ENCODE results near the gene PTMA.
"Not testable (repeated sequence)": the region's sequence is repeated elsewhere in the genome, so short reads cannot be mapped to it uniquely, and the experiment has no call there.

Gene PTMA, protein sequence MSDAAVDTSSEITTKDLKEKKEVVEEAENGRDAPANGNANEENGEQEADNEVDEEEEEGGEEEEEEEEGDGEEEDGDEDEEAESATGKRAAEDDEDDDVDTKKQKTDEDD

GRCh38 chr2:231707927-231708772 is at the start of gene PTMA:
PTMA (plus strand) TSS chr2:231708525; CDS start chr2:231708707, 182 bp downstream.
- DNase-seq: peak; percentile 96

GRCh38 chr2:231660073-231660472 is 48.3 kb upstream of the PTMA start:
- DNase-seq: not testable (repeated sequence)

GRCh38 chr2:231660860-231661259 is 47.5 kb upstream of the PTMA start:
- no peak for DNase-seq

DNA sequence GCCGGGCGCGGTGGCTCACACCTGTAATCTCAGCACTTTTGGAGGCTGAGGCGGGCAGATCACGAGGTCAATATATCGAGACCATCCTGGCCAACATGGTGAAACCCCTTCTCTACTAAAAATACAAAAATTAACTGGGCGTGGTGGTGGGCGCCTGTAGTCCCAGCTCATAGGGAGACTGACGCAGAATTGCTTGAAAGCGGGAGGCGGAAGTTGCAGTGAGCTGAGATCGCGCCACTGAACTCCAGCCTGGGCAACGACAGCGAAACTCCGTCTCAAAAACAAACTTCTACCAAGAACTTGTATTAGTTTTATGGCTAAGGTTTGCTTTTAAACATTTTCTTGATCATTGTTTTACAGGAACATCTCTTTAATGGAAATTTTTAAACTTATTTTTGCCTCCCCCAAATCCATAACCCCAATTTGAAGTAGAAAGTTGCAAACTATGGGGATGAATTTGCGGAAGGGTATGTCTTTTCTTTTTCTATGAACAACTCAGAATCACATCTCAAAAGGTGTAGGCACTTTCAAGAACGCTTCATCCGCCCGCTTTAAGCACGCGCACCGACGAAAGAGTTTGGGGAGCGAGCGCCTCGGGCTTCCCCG is 46.8 kb upstream of the PTMA start:
- DNase-seq: no peak

GRCh38 chr2:231662028-231662810 is 46.1 kb upstream of the PTMA start:
- peak; percentile 79 for DNase-seq

DNA sequence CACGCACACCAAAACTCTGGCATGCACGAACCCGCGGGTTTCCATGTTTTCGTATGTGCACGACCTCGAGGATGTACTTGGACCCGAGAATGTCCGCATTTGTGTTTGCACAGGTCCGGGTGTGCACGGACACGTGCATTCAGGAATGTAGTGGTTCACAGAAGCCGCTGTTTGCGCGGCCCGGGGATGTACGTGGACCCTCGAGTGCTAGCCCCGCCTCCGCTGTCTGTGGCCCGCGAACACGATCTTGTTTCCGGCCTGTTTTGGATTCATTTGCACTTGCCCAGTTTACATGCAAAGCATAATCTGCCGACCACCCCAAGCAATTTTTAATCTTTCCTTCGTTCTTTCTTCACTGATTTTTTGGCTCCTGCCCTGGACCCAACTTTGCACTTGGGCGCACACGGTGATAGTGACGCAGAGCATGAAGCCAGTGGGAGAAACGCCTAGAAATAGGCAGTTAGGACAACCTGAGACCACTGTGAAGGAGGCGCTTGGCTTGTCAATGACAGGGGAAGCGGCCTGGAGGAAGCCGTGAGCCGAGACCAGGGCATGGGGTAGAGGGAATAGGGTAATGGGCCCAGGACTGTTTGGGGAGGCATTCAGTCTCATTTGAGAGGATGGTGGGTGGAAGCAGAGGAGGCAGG is 45.4 kb upstream of the PTMA start:
- DNase-seq: no peak

DNA sequence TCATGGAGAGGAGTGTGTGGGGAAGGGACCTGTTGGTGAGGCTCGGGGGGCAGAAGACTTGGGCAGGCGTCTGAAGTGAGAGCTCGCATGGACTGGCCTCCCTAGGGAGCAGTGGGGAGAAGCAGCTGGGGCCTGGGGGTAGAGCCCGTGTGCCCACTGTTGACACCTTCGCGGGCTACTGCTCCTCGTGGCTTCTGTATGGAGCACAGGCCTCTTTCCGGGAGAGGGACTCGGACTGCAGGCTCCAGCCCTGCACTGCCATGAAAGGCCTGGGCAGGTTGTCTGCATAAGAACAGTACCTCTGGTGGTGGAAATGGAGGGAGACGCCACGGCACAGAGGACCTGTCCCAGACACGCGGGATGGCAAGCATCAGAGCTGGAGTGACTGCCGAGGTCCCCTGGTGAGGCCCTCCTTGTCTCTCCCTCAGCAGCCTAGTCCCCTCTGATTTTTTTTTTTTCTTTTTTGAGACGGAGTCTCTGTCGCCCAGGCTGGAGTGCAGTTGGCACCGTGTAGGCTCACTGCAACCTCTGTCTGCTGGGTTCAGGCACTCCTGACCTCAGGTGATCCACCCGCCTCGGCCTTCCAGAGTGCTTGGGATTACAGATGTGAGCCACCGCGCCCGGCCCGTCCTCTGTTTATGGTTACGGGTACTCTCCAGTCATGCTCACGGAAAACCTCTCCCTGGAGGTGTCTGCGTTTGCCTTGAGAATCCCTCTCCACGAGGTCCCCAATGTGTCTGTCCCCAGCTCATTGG is 44.7 kb upstream of the PTMA start:
- DNase-seq: no peak

- no peak for DNase-seq
Observed at GRCh38 chr2:231664727-231665126, 43.6 kb upstream of the PTMA start.

DNA sequence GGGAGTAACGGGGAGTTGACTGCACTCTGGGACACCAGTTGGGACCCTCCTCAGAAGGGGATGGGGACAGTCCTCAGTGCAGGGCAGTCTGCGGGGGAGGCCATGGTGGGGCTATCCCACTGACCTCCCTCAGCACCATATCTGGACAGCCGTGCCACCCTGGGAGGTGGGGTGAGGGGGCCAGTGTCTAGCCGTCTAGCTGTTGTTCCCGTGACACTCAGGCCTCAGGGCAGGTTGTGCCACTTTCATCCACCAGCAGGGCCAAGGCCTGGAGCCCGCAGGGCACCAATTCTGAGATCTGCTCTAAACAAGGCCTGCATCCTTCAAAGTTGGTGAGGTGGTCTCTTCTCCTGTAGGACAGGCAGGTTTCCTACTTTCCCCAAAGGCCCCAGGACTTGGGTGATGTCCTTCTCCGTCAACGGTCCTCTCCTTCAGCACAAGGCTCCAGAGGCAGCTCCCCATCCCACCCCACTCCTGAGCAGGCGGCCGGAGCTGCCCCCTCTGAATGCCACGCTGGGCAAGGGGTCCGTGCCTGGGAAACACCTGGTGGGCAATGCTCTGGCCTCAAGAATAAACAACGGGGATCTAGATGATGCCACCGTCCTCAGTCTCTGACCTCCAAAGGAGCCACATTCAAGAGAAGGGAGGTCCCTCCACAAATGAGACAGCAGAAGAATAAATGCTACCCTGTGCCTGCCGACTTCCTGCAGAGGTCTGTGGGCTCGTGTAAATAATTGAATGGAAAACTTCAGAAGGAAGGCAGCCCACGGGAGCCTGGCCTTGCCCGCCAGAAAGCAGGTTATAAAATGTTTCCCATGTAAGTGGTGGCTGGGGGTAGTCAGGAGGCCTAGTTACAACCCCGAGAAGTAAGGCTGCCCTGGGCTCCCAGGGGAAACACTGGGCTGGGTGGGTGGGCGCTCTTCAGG is 42.8 kb upstream of the PTMA start:
- DNase-seq: no peak

- no peak for DNase-seq
Observed at GRCh38 chr2:231666171-231667095, 41.9 kb upstream of the PTMA start.

DNA sequence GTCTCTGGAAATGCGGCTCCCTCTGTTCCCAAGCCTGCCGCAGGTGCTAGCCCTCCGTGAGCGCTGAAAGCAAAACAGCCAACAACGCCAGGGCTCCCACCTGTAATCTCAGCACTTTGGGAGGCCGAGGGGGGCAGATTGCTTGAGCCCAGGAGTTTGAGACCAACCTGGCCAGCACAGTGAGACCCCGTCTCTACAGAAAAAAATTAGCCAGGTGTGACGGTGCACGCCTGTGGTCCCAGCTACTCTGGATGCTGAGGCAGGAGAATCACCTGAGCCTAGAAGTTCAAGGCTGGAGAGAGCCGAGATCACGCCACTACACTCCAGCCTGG is 41.3 kb upstream of the PTMA start:
- DNase-seq: no peak

DNA sequence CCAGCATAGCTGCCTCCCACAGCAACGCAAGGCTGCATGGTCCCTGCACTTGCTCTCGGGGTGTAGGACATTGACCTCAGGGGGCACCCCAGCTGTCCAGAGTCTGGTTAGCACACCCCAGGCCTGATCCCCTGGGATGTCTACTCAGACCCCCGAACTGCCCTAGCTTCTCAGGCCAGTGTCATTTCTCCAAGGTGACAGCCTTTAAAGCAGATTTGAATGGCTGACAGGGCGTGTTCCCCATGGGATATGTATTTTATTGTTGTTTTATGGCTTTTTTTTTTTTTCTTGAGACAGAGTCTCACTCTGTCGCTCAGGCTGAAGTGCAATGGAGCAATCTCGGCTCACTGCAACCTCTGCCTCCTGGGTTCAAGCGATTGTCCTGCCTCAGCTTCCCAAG is 40.8 kb upstream of the PTMA start:
- no peak for DNase-seq

GRCh38 chr2:231668981-231669380 is 39.3 kb upstream of the PTMA start:
- DNase-seq: no peak

DNA sequence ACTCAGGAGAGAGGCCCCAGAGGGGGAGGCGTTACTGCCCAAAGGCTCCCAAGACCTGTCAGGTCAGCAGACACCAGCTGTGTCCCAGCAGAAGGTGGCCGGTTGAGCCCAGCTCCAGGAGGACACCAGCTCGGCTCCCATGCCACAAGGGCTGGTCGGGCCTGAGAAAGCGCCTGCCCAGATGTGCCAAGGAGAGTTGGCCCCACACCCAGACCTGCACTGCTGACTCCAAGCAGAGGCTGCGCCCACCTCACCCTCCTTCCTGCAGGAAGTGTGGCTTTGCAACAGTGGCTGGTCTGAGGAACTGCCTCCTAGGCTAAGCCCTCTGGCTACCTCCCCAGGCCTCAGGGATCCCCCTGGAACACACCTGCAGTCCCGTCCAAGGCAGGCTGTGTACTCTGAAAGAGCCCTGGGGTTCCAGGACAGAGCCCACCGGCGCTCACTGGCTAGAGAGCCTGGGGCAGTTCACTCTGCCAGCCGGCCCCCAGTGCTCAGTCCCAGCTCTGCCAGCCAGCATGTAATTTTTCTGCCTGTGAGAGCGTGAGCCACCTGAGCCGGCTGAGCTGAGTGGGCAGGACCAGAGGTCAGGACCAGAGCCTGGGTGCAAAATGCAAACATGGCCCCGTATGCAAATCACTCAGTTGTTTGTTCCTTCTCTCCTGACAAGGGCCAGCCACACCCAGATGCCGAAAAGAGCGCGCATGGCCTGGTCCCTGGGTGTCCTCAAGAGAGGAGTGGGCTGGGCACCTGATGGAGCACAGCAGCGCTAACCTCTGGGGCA is 36.9 kb upstream of the PTMA start:
- no peak for DNase-seq

GRCh38 chr2:231672617-231673347 is 35.5 kb upstream of the PTMA start:
- no peak for DNase-seq

DNA sequence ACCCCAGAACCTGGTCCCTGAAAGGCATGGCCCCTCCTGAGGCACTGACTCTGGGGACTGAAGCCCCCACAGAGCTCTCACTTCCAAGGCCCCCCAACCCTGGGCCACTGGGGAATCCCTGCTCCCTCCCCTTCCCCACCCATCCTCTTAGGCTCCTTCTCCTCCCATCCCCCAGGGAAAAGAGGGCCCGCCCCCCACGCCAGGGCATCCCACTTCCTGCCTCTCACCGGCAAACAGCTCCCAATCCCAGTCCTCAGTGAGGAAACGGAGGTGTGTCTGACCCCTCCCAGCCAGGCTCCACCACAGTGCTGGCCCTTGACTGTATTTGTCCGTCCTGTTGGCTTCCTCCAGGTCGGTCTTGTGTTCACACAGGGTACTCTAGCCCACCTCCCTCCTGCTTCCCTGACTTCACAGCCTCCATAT is 35.0 kb upstream of the PTMA start:
- DNase-seq: peak; percentile 41

- peak; percentile 31 for DNase-seq
Observed at GRCh38 chr2:231674587-231675338, 33.6 kb upstream of the PTMA start.

GRCh38 chr2:231676243-231676642 is 32.1 kb upstream of the PTMA start:
- DNase-seq: no peak

Measured in NCI-H1092 treated with DMSO at 0.1 percent for 48 hours (cell line).